Endothelial cell of umbilical vein (primary cell): ENCODE measurements around the gene COL16A1.

Source experiments
- EZH2 ChIP-seq: IDR thresholded peaks from 2 replicates; pipeline ENCODE4 v1.6.1; 2012; ENCODE audit warnings: borderline replicate concordance, low read depth, mild to moderate bottlenecking, moderate library complexity, low read length, inconsistent platforms; ENCODE audit not compliant: severe bottlenecking
- JUN ChIP-seq: IDR thresholded peaks from 2 replicates; pipeline ENCODE4 v1.6.1; 2011; ENCODE audit warnings: borderline replicate concordance, low read depth; ENCODE audit not compliant: insufficient read length, insufficient read depth
- TF ChIP-seq, protein P1 (sequence below), 2 donors: IDR thresholded peaks; 1 replicate in 1 of 2; 2 replicates in 1 of 2; pipeline ENCODE4 v1.5.1; 2011; ENCODE audit warnings: low read length in 2 of 2, mild to moderate bottlenecking in 2 of 2, moderate library complexity in 2 of 2, control low read depth in 1 of 2, inconsistent platforms in 1 of 2, low read depth in 1 of 2; ENCODE audit not compliant: insufficient read depth in 1 of 2; ENCODE audit errors: extremely low read depth in 1 of 2
- TF ChIP-seq, protein P2 (sequence below): IDR thresholded peaks from 2 replicates; pipeline ENCODE4 v1.6.1; 2011; ENCODE audit not compliant: insufficient read depth, insufficient read length

DNA sequence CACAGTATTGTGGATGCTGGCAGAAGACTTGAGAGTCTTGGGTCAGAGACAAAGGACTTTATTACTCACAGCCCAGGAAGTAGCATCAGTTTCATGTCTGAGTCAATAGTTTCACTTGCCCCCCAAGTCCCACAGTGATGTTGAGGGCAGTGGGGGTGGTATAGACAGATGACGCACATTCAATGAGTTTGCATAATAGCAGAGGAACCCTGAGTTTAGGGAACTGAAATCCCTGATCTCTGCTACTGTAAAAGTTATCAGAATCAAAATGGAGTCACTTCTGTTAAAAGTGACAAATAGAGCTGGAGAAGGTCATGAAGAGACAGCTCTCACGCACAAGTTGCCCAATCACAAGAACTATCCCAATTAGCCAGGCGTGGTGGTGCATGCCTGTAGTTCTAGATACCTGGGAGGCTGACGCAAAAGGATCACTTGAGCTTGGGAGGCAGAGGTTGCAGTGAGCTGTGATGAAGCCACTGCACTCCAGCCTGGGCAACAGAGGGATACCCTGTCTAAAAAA, 97.8 kb downstream of the COL16A1 start:
- TF ChIP-seq, protein P1, sequence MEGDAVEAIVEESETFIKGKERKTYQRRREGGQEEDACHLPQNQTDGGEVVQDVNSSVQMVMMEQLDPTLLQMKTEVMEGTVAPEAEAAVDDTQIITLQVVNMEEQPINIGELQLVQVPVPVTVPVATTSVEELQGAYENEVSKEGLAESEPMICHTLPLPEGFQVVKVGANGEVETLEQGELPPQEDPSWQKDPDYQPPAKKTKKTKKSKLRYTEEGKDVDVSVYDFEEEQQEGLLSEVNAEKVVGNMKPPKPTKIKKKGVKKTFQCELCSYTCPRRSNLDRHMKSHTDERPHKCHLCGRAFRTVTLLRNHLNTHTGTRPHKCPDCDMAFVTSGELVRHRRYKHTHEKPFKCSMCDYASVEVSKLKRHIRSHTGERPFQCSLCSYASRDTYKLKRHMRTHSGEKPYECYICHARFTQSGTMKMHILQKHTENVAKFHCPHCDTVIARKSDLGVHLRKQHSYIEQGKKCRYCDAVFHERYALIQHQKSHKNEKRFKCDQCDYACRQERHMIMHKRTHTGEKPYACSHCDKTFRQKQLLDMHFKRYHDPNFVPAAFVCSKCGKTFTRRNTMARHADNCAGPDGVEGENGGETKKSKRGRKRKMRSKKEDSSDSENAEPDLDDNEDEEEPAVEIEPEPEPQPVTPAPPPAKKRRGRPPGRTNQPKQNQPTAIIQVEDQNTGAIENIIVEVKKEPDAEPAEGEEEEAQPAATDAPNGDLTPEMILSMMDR (IDR thresholded peaks at IDR 0.05; ENCODE audit: extremely low read depth in 1 of 2, insufficient read depth in 1 of 2, low read depth in 1 of 2, low read length in 2 of 2), result no peak
- TF ChIP-seq, protein P2, sequence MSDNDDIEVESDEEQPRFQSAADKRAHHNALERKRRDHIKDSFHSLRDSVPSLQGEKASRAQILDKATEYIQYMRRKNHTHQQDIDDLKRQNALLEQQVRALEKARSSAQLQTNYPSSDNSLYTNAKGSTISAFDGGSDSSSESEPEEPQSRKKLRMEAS, result no peak
- TF ChIP-seq JUN (no peak), EZH2 (no peak)
